Chondrocyte (in vitro differentiated cells): Measurements from ENCODE around the gene CLEC11A. TPM values are rescaled to one million over a fixed set of nuclear protein-coding genes. Genes with fewer than 3 reads are reported as not detected.
"Not testable (repeated sequence)": the region's sequence is repeated elsewhere in the genome, so short reads cannot be mapped to it uniquely, and the experiment has no call there.

ENCODE experiments used
- DNase-seq: peaks from one replicate; pipeline ENCODE4 v3.0.0; 2021; ENCODE audit warnings: mixed read lengths, low spot score
- H3K27ac Mint-ChIP-seq: one replicate; pipeline ENCODE4 v1.8.0; 2021; ENCODE audit warnings: mild to moderate bottlenecking, moderate library complexity, mixed read lengths; ENCODE audit not compliant: unreplicated experiment
- H3K27me3 Mint-ChIP-seq: 2 replicates; pipeline ENCODE4 v1.8.0; 2021; ENCODE audit warnings: low read depth, mixed read lengths
- H3K36me3 Mint-ChIP-seq: 2 replicates; pipeline ENCODE4 v1.8.0; 2021; ENCODE audit warnings: low read depth, mixed read lengths
- H3K4me1 Mint-ChIP-seq: 2 replicates; pipeline ENCODE4 v1.8.0; 2021; ENCODE audit warnings: low read depth, mild to moderate bottlenecking, mixed read lengths
- H3K4me3 Mint-ChIP-seq: one replicate; pipeline ENCODE4 v1.8.0; 2021; ENCODE audit warnings: mild to moderate bottlenecking, moderate library complexity, mixed read lengths; ENCODE audit not compliant: unreplicated experiment
- H3K9me3 Mint-ChIP-seq: 2 replicates; pipeline ENCODE4 v1.8.0; 2021; ENCODE audit warnings: low read depth, mixed read lengths
- CTCF ChIP-seq: fragments of 200-600 bp; sonication (generic); IDR thresholded peaks from 2 replicates; pipeline ENCODE4 v1.5.0; 2021; ENCODE audit warnings: antibody characterized with exemption, mild to moderate bottlenecking, moderate library complexity
- total RNA-seq: library from RNA; stranded (reverse); gene quantifications from 3 replicates; pipeline ENCODE4 v1.2.1, GENCODE V29; 2021

CLEC11A gene
- total RNA-seq, 1 donor from 2014 or later, result 5.1 TPM

GRCh38 chr19:50759886-50760285 lies 36.7 kb downstream of the CLEC11A start:
- peaks cover 12% of the 10 kb centered on the region for H3K27me3 Mint-ChIP-seq
- H3K4me3 Mint-ChIP-seq, result no peak overlapping the region
- no peak overlapping the region for H3K27ac Mint-ChIP-seq
- no peaks in the 10 kb centered on the region for H3K4me1 Mint-ChIP-seq
- DNase-seq, result no peak
- no peak for TF ChIP-seq CTCF
- peaks cover under 1% of the 10 kb centered on the region for H3K36me3 Mint-ChIP-seq
- no peaks in the 10 kb centered on the region for H3K9me3 Mint-ChIP-seq

DNA sequence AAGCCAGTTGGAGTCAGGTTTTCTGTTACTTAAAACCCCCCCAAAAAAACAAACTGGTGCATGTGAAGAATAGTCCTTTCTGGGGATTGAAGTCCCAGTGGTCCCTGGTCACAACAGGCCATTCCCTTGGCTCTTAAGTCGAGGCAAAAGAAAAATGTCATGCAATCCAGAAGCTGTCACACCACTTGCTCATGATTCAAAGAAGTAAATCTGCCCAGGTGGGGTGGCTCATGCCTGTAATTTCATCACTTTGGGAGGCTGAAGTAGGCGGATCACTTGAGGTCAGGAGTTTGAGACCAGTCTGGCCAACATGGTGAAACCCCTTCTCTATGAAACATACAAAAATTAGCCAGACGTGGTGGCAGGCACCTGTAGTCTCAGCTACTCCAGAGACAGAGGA lies 38.3 kb downstream of the CLEC11A start:
- not testable (repeated sequence) for DNase-seq, H3K27me3 Mint-ChIP-seq, H3K4me1 Mint-ChIP-seq, H3K36me3 Mint-ChIP-seq, H3K9me3 Mint-ChIP-seq, H3K4me3 Mint-ChIP-seq, H3K27ac Mint-ChIP-seq

- not testable (repeated sequence) for H3K36me3 Mint-ChIP-seq, H3K9me3 Mint-ChIP-seq, H3K4me3 Mint-ChIP-seq, H3K4me1 Mint-ChIP-seq, DNase-seq, H3K27ac Mint-ChIP-seq
- H3K27me3 Mint-ChIP-seq, result peaks cover 16% of the 10 kb centered on the region
Measured at GRCh38 chr19:50763521-50763920, 40.4 kb downstream of the CLEC11A start.

DNA sequence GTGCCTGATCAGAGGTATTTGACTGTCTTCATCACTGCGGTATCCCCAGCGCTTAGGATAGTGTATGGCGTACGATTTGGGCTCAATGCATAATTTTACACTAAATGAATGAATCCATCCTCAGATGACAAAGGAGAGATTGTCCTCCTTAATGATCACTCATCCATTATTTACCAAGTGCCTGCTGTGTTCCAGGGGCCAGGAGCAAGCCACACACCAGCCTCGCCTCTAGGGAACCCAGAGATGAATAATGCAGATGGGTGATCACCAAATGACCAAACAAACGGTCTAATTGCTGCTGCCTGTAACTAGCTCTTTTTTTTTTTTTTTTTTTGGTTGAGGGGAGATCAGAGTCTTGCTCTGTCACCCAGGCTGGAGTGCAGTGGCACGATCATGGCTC lies 41.2 kb downstream of the CLEC11A start:
- Mint-ChIP-seq H3K4me1 (no peaks in the 10 kb centered on the region), H3K36me3 (no peaks in the 10 kb centered on the region), H3K4me3 (no peak overlapping the region), H3K27ac (no peak overlapping the region), H3K9me3 (no peaks in the 10 kb centered on the region), H3K27me3 (peaks cover 16% of the 10 kb centered on the region)
- TF ChIP-seq CTCF, result no peak
- DNase-seq, result no peak

GRCh38 chr19:50766746-50767145 lies 43.6 kb downstream of the CLEC11A start:
- not testable (repeated sequence) for H3K27ac Mint-ChIP-seq, H3K9me3 Mint-ChIP-seq, H3K36me3 Mint-ChIP-seq, H3K4me1 Mint-ChIP-seq, H3K4me3 Mint-ChIP-seq, DNase-seq
- peaks cover 16% of the 10 kb centered on the region for H3K27me3 Mint-ChIP-seq

GRCh38 chr19:50767263-50767662 lies 44.1 kb downstream of the CLEC11A start:
- peaks cover 16% of the 10 kb centered on the region for H3K27me3 Mint-ChIP-seq
- DNase-seq, H3K27ac Mint-ChIP-seq, H3K36me3 Mint-ChIP-seq, H3K4me3 Mint-ChIP-seq, H3K9me3 Mint-ChIP-seq, H3K4me1 Mint-ChIP-seq: not testable (repeated sequence)

GRCh38 chr19:50768277-50768676 lies 45.1 kb downstream of the CLEC11A start:
- DNase-seq, result no peak
- Mint-ChIP-seq H3K27ac (no peak overlapping the region), H3K4me1 (no peaks in the 10 kb centered on the region), H3K27me3 (peaks cover 19% of the 10 kb centered on the region), H3K4me3 (no peak overlapping the region), H3K36me3 (no peaks in the 10 kb centered on the region), H3K9me3 (no peaks in the 10 kb centered on the region)
- TF ChIP-seq CTCF, result no peak

DNA sequence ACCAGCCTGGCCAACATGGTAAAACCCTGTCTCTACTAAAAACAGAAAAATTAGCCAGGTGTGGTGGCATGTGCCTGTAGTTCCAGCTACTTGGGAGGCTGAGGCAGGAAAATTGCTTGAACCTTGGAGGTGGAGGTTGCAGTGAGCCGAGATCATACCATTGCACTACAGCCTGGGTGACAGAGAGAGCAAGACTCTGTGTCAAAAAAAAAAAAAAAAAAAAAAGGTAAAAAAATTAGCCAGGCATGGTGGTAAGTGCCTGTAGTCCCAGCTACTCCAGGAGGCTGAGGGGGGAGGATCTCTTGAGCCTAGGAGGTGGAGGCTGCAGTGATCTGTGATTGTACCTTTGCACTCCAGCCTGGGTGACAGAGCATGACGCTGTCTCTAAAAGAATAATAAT lies 47.0 kb downstream of the CLEC11A start, which contains the start of gene GPR32:
TSS of gene GPR32 (plus strand) at position 301 of the 400 bp plus-strand sequence. CDS start 137 bp downstream, outside the sequence.
- not testable (repeated sequence) for H3K4me3 Mint-ChIP-seq, H3K9me3 Mint-ChIP-seq, H3K36me3 Mint-ChIP-seq, DNase-seq, H3K4me1 Mint-ChIP-seq, H3K27ac Mint-ChIP-seq
- peaks cover 27% of the 10 kb centered on the region for H3K27me3 Mint-ChIP-seq
